LNCAP (cell line): Measurements from ENCODE around the gene EEFSEC.
A peak's percentile ranks its signal among the peaks of the same experiment; 100 is the strongest.

ENCODE experiments used
- CTCF ChIP-seq: fragments of 450-650 bp; IDR thresholded peaks from 2 replicates; pipeline ENCODE4 v1.5.1; 2017; ENCODE audit warnings: mild to moderate bottlenecking

Gene EEFSEC

GRCh38 chr3:128423525-128424147 is 270.4 kb downstream of the EEFSEC start:
- no peak for TF ChIP-seq CTCF

GRCh38 chr3:128424508-128425069 is 271.3 kb downstream of the EEFSEC start:
- TF ChIP-seq CTCF, result no peak

DNA sequence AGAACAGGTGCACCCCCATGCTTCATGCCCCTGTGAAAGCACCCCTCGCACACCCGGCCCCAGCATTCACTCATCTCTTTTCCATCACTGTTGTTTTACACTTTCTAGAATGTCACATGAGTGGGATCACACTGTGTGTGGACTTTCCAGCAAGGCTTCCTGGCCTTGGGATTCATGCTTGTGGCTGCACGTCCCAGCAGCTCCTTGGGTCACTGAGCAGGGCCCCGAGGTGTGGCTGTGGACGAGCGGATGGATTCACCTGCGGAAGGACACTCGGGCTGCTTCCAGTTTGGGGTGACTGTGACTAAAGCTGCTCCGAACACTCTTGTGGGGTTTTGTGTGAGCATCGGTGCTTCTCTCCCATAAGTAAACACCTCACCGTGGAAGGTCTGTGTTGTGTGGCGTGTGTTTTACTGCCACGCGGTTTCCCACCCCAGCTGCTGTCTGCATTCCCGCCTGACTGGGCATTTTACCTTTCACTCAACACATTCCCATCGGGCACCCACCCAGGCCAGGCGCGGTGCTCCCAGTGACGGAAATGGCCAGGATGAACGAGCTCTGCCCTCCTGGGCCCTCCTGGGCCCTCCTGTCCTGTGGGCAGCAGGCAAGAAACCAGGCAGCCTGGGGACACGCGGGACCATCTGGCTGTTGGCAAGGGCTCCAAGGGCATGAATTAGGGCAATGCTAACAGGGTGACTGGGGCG is 272.0 kb downstream of the EEFSEC start:
- TF ChIP-seq CTCF, result no peak

DNA sequence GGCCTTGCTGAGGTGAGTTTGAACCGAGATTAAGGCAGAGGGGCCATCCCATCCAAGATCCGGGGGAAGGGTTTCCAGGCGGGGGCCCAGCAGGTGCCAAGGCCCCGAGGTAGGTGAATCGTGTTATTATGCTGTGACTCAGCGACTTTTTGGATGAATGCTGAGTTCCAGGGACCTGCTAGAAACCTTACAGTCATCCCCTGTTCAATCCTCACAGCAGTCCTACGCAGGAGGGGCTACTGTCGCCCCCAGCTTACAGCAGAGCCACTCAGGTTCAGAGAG is 272.5 kb downstream of the EEFSEC start:
- TF ChIP-seq CTCF, result no peak

DNA sequence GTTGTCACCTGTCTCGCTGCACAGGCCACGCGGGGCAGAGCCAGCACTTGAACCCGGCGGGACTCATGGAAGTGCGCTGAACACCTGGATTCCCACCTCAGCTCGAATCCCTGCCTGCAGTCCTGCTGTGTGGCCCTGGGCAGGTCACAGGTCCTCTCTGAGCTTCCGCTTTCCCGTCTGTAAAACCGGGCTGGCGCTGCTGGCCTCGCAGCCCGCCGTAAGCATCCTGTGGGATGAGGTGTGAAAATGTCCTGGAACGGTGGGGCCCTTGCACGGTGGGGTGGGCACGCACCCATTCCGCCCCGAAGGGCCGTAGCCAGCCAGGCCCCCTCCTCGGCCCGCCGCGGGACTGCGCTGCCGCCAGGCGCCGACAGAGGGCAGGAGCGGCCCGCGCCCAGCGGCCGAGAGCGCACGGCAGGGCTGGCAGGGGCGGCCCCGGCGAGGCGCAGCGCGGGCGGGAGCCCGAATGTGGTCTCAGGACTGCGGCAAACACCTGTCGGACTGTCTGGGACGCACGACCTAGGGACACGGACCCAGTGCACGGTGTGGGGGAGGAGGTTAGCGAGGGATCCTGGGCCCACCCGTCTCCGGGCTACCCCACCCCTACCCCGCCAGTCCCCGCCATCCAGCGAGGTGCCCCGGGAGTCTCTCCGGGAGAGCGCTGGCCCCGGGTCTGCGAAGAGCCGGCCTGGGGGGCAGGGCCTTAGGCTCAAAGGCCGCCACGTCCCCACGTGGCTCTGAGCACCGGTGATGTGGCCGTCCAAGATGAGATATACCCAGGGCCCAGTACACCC is 273.0 kb downstream of the EEFSEC start:
- TF ChIP-seq CTCF, result peak; percentile 96

DNA sequence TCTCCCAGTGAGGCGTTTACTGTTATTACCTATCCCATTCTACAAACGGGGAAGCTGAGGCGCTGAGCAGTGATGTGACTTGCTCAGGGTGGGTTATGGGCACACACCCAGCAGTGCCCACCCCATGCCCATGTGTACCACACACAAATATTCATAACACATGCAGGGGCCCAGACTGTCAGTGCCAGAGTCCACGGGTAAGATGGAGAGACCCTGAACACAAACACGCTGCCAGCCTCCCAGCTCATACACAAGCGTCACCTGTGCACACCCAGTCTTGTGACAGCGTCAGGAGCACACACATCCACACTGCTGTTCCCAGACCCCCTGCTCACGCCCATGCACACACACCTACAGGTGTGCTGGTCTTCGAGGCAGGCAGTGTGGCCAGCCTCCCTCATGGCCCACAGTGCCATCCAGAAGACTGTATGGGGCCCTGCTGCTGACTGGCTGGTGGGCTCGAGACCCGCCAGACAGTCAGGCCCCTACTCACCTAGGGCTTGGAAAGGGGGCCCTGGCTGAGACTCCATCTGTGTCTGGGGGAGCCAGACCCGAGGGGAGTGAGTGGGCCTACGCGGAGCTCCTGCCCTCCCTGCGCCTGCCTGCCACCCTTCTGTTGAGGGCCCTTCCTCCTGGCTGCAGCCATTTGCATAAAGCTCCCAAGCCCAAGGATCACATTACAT is 274.0 kb downstream of the EEFSEC start:
- no peak for TF ChIP-seq CTCF
